MCF 10A (cell line): ENCODE results near the gene TRDMT1. TPM values are rescaled to one million over a fixed set of nuclear protein-coding genes. Genes with fewer than 3 reads are reported as not detected.

Experiments
- BruUV-seq: library from RNA; stranded (reverse); fragments of 400-500 nt; replicated peaks from 2 replicates; lab custom pipeline; 2021; lab: Mats Ljungman, UMichigan
- CTCF ChIA-PET: fragments of 300-600 bp; sonication (Branson Sonifier 250); formaldehyde crosslinking; extraction: SDS; loops from one replicate; lab custom pipeline; 2021; ENCODE audit warnings: antibody characterized with exemption, inconsistent platforms; lab: Yijun Ruan, JAX
- POLR2A ChIA-PET: fragments of 300-600, 350-650 bp; sonication (Branson Sonifier 250); formaldehyde crosslinking; extraction: SDS; loops from one replicate; lab custom pipeline; 2020; ENCODE audit warnings: antibody characterized with exemption, inconsistent platforms; lab: Yijun Ruan, JAX
- DNase-seq: peaks from one replicate; pipeline ENCODE4 v3.0.0-alpha.2; 2018; ENCODE audit not compliant: unreplicated experiment
- H3K27ac Mint-ChIP-seq: one replicate; pipeline ENCODE4 v1.8.0; 2022; ENCODE audit warnings: mild to moderate bottlenecking, low read depth, mixed read lengths; ENCODE audit not compliant: unreplicated experiment
- H3K27me3 Mint-ChIP-seq: one replicate; pipeline ENCODE4 v1.8.0; 2022; ENCODE audit warnings: mixed read lengths; ENCODE audit not compliant: insufficient read depth, unreplicated experiment
- H3K36me3 Mint-ChIP-seq: one replicate; pipeline ENCODE4 v1.8.0; 2022; ENCODE audit warnings: mild to moderate bottlenecking, moderate library complexity, mixed read lengths; ENCODE audit not compliant: insufficient read depth, unreplicated experiment
- H3K4me1 Mint-ChIP-seq: one replicate; pipeline ENCODE4 v1.8.0; 2022; ENCODE audit warnings: mixed read lengths; ENCODE audit not compliant: insufficient read depth, unreplicated experiment
- H3K4me3 Mint-ChIP-seq: one replicate; pipeline ENCODE4 v1.8.0; 2022; ENCODE audit warnings: mild to moderate bottlenecking, moderate library complexity, mixed read lengths; ENCODE audit not compliant: unreplicated experiment
- H3K9me3 Mint-ChIP-seq: one replicate; pipeline ENCODE4 v1.8.0; 2022; ENCODE audit warnings: mixed read lengths; ENCODE audit not compliant: unreplicated experiment
- intact Hi-C: fragments of 100-400 bp; cut with micrococcal nuclease; formaldehyde crosslinking; loops from 2 replicates; pipeline ENCODE4 v1.14.1; 2022
- total RNA-seq: library from RNA; stranded (reverse); gene quantifications from 2 replicates; pipeline ENCODE4 v1.2.3, GENCODE V29; 2022
- TF ChIP-seq, protein P1 (sequence below): fragments of 200-600 bp; IDR thresholded peaks from one replicate; pipeline ENCODE4 v1.8.0; 2022; ENCODE audit warnings: antibody characterized with exemption, mild to moderate bottlenecking; ENCODE audit not compliant: unreplicated experiment

Gene TRDMT1
- total RNA-seq, 1 experiment from 2014 or later, result 8.7 TPM

- ChIA-PET CTCF (interaction anchor here (0.6 to 1.4 kb wide), 3 partner anchors 11 to 30 kb away, joined by 3 to 4 read pairs (median 3); no protein-coding TSS in a partner anchor), POLR2A (interaction anchor here (0.6 to 6.0 kb wide), 3 partner anchors 12 to 343 kb away, joined by 3 to 126 read pairs (median 56); partner anchors contain the start of gene TRDMT1)
- Mint-ChIP-seq H3K27me3 (no peaks in the 10 kb centered on the region), H3K27ac (no peak overlapping the region), H3K36me3 (peaks cover 29% of the 10 kb centered on the region), H3K4me1 (peaks cover 18% of the 10 kb centered on the region), H3K9me3 (no peaks in the 10 kb centered on the region), H3K4me3 (peak overlapping the region; percentile 76)
- BruUV-seq, result no TSS peak
- intact Hi-C loops, result loop anchor here (5.0 kb wide), 1 partner anchor 335 kb away; no protein-coding TSS in a partner anchor
- DNase-seq, result no peak
- TF ChIP-seq, protein P1, sequence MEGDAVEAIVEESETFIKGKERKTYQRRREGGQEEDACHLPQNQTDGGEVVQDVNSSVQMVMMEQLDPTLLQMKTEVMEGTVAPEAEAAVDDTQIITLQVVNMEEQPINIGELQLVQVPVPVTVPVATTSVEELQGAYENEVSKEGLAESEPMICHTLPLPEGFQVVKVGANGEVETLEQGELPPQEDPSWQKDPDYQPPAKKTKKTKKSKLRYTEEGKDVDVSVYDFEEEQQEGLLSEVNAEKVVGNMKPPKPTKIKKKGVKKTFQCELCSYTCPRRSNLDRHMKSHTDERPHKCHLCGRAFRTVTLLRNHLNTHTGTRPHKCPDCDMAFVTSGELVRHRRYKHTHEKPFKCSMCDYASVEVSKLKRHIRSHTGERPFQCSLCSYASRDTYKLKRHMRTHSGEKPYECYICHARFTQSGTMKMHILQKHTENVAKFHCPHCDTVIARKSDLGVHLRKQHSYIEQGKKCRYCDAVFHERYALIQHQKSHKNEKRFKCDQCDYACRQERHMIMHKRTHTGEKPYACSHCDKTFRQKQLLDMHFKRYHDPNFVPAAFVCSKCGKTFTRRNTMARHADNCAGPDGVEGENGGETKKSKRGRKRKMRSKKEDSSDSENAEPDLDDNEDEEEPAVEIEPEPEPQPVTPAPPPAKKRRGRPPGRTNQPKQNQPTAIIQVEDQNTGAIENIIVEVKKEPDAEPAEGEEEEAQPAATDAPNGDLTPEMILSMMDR, result no peak
These were observed 25.4 kb upstream of the TRDMT1 start for GRCh38 chr10:17226891-17227303.

DNA sequence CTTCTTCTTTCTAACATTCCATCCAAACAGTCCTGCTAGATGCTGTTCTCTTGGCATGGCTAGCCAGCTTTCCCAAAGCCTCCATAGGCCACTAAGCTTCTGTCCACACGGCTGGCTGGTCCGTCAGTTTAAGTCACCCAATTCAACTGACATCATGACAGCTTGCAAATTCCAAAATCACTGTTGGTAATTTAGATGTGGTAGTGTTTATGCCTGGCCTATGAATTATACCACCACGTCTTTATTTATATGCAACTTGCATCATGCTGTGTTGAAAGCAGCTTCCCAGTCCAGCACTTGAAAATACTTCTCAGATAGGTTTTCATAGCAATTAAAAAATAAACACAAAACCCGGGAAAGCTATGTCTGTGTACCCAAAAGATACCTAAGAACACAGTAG, 24.3 kb upstream of the TRDMT1 start:
- intact Hi-C loops, result loop anchor here (5.0 kb wide), 1 partner anchor 334 kb away; no protein-coding TSS in a partner anchor
- ChIA-PET CTCF (interaction anchor here (0.7 to 1.4 kb wide), 2 partner anchors 12 to 378 kb away, joined by 3 to 4 read pairs; no protein-coding TSS in a partner anchor), POLR2A (interaction anchor here (1.2 to 1.3 kb wide), 3 partner anchors 10 to 27 kb away, joined by 3 to 5 read pairs (median 4); partner anchors contain the start of gene TRDMT1)
- Mint-ChIP-seq H3K27me3 (no peaks in the 10 kb centered on the region), H3K4me3 (no peak overlapping the region), H3K27ac (no peak overlapping the region), H3K36me3 (peaks cover 18% of the 10 kb centered on the region), H3K4me1 (peaks cover 22% of the 10 kb centered on the region), H3K9me3 (no peaks in the 10 kb centered on the region)
- no peak for DNase-seq
- TF ChIP-seq, protein P1, result no peak
- no TSS peak for BruUV-seq

- Mint-ChIP-seq H3K36me3 (no peaks in the 10 kb centered on the region), H3K4me1 (peaks cover 15% of the 10 kb centered on the region), H3K27ac (no peak overlapping the region), H3K27me3 (no peaks in the 10 kb centered on the region), H3K4me3 (no peak overlapping the region), H3K9me3 (no peaks in the 10 kb centered on the region)
- intact Hi-C loops, result no loop called here
- ChIA-PET CTCF (interaction anchor here (1.8 kb wide), 1 partner anchor 8 kb away, joined by 9 read pairs; no protein-coding TSS in a partner anchor), POLR2A (interaction anchor here (0.6 to 1.3 kb wide), 3 partner anchors 21 to 937 kb away, joined by 3 to 5 read pairs (median 3); partner anchors contain the start of gene TRDMT1)
- TF ChIP-seq, protein P1, result no peak
- BruUV-seq, result no TSS peak
- DNase-seq, result no peak
These were observed 20.9 kb upstream of the TRDMT1 start for GRCh38 chr10:17222329-17222728.

DNA sequence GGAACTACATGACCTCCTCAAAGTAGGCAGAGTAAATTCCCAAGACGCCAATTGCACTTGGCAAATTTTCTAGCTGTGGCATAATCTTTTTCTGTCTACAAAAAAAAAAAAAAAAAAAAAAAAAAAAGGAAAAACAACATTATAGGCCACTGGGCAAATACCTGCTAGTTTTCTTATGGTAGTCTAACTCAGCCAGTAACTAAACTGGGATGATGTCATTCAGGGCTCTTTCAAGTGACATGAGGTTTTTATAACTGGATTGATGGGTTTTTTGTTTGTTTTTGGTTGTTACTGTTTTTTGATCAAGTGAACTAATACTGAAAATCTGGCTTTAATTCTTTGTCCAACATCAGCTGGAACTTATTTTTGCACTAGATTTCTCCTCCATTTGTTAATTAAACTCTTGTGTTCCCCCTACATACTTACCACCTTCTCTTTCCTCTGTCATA, 19.2 kb upstream of the TRDMT1 start:
- Mint-ChIP-seq H3K36me3 (no peaks in the 10 kb centered on the region), H3K27me3 (no peaks in the 10 kb centered on the region), H3K27ac (no peak overlapping the region), H3K4me3 (no peak overlapping the region), H3K4me1 (peaks cover 12% of the 10 kb centered on the region), H3K9me3 (no peaks in the 10 kb centered on the region)
- TF ChIP-seq, protein P1, result no peak
- intact Hi-C loops, result no loop called here
- BruUV-seq, result no TSS peak
- CTCF ChIA-PET, result interaction anchor here (0.6 to 1.8 kb wide), 3 partner anchors 10 to 776 kb away, joined by 3 to 9 read pairs (median 3); partner anchors contain the start of gene TRDMT1
- POLR2A ChIA-PET, result interaction anchor here (1.5 kb wide), 1 partner anchor 20 kb away, joined by 7 read pairs; the partner anchor contains the start of gene TRDMT1
- DNase-seq, result no peak
